HG03095 (cell line): ENCODE measurements around the gene SPATC1L.
"Not testable (repeated sequence)": the region's sequence is repeated elsewhere in the genome, so short reads cannot be mapped to it uniquely, and the experiment has no call there.

ENCODE experiments used
- ATAC-seq: cut with Tn5 transposase; IDR thresholded peaks from one replicate; pipeline ENCODE4 v1.9.1; 2021; ENCODE audit warnings: moderate library complexity; ENCODE audit not compliant: unreplicated experiment

The SPATC1L gene

DNA sequence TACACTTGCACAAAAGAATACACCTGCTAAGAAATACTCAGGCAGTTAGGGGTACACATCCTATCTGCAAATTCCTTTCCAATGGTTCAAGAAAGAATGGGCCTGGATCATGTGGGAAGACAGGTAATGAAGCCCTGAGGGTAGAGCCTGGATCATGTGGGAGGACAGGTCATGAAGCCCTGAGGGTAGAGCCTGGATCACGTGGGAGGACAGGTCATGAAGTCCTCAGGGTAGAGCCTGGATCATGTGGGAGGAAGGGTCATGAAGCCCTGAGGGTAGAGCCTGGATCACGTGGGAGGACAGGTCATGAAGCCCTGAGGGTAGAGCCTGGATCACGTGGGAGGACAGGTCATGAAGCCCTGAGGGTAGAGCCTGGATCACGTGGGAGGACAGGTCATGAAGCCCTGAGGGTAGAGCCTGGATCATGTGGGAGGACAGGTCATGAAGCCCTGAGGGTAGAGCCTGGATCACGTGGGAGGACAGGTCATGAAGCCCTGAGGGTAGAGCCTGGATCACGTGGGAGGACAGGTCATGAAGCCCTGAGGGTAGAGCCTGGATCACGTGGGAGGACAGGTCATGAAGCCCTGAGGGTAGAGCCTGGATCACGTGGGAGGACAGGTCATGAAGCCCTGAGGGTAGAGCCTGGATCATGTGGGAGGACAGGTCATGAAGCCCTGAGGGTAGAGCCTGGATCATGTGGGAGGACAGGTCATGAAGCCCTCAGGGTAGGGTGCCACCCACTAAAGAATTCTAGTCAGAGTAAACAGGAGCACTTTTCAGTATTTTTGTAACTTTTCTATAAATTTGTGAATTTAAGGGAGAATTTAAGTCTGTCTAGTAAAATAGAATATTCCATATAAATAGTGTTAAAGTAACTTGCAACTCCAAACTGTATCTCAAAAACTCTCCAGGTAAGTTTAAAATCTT lies 16.9 kb upstream of the SPATC1L start:
- ATAC-seq, result not testable (repeated sequence)

DNA sequence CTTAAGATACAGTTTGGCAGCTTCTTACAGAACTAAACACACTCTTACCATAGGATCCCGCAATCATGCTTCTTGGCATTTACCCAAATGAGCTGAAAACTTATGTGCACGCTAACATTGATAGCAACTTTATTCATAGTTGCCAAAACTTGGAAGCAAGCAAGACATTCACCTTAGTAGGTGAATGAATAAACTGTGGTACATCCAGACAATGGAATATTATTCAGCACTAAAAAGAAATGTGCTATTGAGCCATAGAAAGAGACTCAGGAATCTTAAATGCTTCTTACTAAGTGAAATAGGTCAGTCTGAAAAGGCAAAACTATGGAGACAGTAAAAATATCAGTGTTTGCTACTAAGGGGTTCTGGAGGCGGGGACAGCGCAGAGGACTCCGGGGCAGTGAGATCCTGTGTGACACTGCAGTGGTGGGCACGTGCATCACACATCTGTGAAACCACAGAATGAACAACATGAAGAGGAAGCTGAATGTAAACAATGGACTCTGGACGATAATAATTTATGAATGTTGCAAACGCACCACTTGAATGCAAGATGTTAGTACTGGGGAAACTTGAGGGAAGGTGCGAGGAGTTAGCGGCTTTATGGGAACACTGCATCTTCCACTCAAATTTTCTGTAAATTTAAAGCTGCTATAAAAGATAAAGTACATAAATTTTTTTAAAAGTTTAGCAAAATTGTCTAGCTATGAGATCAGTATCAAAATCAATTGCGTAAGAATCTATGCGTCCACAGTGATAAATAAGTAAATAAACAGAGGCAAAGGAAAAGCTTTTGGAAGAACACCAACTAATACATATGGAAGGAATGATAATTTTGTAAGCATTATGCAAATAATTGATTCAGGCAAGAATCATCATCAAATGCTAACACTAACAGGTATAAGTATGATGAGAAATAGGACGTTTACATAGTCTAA lies 15.4 kb upstream of the SPATC1L start:
- ATAC-seq, result no peak

DNA sequence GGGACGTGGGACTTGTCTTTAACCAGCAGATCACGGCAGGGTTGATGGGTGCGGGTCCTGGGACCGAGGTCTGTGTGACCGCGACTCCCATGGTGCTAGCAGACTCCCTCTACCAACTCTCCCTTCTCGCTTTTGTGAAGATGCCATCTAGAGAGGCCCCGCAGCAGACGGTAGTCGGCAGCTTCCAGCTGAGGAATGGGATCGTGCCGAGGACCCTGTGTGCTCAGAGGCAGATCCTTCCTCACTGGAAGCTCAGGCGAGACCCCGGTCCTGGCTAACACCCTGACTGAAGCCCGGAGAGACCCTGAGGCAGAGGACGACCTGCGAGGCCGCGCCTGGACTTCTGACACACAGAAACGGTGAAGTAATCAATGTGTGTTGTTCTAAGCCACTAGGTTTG lies 12.5 kb upstream of the SPATC1L start:
- ATAC-seq, result no peak

DNA sequence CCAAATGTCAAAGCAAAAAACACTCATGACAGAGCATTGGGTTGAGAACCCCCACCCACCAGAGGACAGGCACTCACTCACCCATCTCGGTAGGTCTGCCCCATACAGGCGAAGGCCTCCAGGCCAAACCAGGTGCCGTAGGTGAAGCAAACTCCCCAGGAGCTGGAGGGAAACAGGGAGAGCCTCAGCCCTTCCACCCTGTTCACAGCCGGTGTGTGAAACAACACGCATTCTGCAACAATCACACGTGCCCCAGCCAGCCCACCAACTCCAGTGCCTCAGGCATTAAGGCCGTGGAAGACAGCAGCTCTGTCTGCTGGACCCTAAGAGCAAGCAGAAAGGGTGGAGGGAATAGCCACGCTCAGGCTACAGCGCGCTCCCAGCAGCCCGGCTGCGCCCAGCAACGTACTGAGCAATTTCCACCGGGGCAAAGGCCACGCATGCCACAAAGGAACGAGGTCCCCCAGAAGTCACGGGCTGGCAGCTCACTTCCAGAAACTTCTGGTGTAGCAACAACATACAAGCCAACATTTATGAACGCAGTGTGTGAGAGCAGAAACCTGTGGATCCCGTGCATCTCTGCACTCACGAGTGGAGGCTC lies 11.4 kb upstream of the SPATC1L start:
- no peak for ATAC-seq

DNA sequence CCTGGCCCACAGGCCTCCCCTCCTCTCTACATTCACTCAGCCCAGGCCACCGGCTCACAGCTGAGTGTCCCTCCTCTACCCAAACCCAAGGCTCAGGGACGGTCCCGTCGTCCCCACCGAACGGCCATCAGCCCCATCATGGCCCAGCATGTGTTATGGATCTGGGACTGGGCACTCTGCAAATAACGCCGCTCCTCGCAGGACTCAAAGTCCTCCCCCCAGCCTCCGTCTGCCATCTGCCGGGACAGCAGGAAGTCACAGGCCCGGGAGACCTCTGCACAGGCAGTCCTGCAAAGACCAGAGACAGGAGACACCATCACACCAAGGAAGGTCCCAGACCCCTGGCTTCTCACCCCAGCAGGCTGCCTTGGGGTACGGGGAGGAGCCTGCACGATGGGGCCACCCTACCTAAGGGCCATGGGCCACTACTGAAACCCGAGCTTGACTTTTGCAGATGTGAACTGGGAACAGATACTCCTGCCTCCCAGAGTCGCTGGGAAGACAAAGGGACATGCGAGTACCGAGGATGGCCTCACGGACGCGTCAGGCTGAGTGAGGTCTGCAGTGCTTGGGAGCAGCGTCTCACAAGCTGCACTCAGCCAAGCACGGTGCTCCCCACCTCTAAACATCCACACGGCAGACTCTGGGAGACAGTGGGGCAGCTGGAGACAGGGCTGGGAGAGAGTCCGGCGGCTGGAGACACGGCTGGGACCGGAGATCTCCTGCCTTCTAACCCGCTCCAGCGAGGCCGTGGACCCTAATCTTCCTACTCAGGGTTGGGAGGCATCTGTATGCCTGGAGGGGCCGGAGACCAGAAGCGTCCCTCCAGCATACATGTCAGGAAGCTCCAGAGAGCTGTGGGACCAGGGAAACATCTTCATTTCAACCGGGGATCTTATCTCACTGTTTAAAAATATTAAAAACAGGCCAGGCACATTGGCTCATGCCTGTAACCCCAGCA lies 10.4 kb upstream of the SPATC1L start:
- ATAC-seq, result no peak

DNA sequence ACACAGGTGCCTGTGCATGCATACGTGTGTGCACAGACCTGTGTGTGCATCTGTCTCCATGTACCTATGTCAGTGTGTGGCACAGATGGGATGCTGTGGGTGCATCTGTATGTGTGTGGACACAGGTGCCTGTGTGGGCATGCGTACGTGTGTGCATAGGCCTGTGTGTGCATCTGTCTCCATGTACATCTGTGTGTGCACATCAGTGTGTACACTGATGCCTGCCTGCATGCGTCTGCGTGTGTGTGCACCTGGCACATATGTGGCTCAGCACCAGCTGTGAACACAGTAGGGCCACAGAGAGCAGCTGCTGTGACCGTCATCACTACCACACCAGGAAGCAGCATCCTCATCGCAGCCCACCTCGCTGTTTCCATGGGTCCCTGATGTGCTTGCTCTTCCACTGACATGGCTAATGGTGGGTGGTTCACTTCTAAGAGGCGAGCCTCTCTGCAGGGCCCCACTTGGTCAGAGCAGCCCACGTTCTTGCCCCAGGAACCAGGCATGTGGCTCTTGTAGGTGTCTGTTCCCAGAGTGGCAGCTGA lies 9.6 kb upstream of the SPATC1L start:
- no peak for ATAC-seq

DNA sequence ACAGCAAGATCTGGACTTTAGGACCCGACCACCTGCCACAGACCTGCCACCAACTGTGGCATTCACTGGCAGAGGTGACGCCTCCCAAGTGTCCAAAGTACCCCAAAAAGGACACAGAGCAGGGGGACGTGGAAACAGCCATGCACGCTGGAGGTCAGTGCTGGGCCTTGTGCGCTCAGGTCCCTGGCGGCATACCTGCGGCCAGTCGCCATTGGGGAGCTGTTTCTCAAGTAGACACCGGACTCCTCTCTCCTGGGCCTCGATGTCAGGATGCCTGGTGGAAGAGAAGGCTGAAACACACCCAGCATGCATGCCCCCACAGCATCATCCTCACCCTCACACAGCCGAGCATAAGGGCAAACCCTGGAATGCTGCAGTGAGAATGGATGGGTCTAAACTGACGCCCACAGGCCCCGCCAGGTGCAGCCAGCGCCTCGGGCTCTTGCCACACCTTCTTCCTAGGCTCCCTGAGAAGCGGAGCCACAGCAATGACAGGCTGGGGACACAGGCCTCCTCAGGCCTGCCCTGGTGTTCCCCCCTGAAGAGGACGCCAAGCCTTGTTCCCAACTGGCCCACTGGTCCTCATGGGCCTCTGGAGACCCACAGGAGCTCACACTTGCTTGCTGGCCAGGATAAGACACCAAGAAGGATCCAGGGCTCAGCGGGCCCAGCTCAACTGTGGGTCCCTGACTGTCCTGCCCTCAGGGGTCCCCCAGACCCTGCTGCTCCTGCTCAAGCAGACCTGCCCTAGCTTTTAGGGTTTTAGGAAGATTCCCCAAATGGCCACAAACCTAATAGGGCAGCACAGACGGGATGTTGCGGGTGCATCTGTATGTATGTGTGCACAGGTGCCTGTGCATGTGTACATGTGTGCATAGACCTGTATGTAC lies 7.7 kb upstream of the SPATC1L start:
- no peak for ATAC-seq

DNA sequence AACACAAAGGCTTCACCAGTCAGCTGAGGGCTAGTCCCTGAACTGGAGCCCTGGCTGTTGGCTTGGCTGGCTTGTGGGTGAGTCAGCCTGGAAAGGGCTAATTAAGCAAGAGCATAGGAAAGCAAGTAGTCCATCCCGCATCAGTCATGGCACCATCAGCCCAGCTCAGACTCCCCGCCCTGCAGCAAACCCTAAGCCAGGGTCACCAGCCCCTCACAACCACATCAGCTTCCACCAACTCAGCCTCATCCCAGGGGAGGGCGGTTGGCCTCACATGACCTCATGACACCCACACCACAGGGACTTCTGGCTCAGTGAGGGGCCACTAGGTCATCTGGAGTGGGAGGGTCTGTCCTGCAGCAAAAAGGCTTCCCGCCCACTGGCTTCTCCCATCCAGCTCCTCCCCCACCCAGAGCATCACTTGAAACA lies 7.0 kb upstream of the SPATC1L start:
- no peak for ATAC-seq

DNA sequence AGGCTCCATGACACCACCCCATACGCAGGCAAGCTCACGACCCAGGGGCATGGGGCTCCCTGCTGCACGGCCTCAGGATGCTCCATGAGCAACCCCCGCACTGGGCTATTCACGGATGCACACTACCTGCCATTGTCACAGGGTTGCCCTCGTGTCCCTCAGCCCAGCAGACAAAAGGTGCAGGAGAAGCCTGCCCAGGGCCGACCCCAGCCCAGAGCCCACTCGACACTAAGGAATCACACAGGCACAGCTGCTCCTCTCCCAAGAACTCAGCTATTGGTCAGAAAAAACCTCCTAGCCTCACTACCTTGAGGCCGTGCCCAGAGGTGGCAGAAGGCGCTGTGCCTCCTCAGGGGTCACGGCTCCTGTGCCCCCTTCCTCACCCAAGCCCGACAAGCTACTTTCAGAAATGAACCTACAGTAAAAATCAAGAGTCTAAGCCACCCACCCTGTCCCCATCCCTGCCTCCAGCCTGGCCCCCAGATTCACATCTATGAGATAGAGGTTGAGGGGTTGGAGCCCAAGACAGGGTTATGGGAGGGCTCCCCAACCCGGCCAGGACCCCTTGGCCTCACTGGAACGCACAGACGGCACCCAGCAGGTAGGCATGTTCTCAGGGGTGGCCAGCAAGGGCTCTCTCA lies 6.4 kb upstream of the SPATC1L start:
- no peak for ATAC-seq

DNA sequence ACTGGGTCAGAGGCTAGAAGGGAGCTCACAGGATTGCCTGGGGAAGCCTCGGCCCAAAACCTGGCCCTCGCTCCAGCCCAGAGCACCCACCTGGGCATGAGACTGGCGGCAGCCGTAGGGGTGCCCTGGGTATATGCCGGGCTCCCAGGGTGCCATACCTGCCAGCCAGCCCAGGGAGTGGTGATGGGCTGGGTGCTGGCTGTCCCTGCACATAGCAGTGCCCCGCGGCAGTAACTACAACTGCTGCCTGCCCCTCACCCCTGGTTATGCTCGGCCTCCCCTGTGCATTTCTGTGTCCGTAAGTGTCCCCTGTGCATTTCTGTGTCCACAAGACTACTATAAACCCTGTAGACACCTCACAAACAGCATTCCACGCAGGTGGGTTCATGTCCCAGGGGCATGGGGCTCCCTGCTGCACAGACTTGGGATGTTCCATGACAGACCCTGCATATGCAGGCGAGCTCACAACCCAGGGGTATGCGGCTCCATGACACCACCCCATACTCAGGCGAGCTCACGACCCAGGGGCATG lies 5.8 kb upstream of the SPATC1L start:
- no peak for ATAC-seq

DNA sequence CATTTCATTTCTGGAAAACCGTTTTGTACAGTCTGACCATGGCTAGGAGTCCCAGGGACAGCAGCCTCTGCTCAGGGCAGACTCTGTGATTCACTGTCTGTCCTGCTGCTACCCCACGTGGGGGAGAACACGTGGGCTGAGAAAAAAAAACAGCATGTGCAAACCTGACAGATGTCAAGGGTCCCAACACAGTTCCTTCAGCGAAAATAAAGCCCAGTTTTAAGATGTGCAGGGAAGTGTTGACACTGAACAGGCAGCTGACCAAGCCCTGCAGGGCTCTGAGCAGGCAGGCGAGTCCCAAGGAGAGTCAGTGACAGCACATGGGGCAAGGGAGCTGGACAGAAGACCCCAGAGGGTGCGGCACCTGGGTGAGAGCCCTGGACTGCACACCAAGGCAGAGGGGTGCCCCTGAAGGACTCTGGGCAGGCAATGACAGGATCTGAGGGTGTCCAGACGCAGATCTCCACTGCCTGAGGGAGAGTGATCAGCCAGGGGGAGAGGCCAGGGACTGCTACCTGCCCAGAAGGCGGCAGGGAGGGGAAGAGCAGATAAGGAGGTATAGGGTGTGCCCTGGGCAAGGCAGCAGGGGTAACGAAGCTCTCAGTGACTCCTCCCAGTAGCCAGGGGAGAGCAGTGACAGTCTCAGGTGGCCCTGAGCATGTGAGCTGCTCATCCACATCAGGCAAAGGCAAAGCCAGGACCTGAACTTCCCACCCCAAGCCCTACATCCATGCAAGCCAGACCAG lies 5.1 kb upstream of the SPATC1L start:
- no peak for ATAC-seq

DNA sequence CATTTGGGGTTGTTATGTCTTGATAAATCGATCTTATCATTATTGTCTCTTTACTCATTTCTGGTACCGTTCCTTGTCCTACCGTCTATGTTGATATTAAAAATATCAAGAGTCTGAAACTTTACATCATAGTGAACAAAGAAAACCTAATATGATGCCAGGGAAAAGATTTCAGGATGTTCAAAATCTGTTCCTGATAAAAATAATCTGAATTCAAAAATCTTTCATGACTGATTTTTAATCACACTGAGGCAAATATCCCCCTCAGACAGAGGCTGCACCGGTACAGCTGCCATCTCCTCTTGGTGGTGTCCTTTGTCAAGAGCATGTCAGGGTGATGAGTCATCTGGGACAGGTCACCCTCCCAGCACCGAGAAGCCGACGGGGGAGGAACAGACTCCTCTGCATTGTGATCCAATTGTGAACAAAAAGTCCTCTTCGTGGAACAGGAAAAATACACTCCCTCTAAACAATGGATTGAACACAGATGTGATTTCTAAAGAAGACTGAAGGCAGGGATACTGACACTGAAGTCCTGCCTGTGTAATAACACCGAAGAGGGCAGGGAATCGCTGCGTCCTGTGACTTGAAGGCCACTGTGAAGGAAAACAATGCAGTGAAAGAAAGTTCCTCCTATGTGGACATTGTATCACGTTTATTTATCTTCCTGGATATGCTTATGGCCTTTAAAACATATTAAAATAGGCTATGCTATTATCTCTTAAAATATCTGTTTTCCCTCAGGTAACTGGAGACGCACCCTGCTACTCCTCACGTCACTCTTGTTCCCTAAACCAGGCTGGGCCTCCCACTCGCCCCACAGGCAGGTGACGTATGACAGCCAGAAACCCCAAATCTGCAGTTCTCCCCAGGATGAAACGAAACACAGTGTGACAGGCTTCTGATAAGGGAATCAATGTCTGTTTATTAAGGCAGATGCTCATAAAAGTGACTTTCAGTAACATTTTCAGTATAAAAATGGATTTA lies 4.3 kb upstream of the SPATC1L start:
- ATAC-seq, result no peak

DNA sequence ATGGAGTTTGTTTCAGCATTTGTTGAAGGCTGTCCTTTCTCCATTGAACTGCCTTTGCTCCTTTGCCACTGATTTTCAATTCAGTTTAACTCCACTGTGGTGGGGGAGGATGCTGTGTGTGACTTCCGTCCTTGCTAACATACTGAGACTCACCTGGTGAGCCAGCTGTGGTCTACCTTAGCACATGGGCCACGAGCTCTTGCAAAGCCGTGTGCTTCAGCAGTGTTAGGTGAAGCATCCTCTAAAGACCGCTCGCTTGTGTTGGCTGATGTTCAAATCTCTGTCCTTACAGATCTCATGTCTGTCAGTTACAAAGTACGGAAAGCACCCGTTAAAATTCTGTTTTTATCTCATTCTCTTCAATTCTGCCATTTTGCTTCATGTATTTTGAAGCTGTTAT lies 3.6 kb upstream of the SPATC1L start:
- no peak for ATAC-seq

DNA sequence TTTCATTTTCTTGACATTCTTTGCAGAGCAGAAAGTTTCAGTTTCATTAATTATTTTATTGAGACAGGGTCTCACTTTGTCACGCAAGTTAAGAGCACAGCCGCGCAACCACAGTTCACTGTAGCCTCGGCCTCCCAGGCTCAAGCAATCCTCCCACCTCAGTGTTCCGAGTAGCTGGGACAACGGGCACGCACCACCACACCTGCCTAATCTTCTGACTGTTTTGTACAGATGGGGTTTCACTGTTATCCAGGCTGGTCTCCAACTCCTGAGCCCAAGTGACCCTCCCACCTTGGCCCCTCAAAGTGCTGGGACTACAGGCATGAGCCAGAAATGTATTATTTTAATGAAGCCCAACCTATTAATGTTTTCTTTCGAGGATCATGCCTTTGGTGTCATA lies 3.0 kb upstream of the SPATC1L start:
- no peak for ATAC-seq

DNA sequence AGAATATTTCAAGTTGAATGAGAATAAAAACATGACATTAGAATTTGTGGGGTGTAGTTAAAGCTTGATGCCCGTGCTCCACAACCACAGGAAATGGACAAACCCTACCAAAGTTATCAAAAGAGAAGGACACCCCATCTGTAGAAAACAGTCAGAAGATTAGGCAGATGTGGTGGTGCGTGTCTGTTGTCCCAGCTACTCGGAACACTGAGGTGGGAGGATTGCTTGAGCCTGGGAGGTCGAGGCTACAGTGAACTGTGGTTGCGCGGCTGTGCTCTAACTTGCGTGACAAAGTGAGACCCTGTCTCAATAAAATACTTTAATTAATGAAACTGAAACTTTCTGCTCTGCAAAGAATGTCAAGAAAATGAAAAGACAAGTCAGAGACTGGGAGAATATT lies 1.5 kb upstream of the SPATC1L start:
- no peak for ATAC-seq
